Ovary (tissue), 9 donors: Measurements from ENCODE around the gene SIPA1L3. TPM values are rescaled to one million over a fixed set of nuclear protein-coding genes. Genes with fewer than 3 reads are reported as not detected.
"Not testable (repeated sequence)": the region's sequence is repeated elsewhere in the genome, so short reads cannot be mapped to it uniquely, and the experiment has no call there.

Experiments
- DNase-seq, 5 donors: peaks; one replicate each; pipeline ENCODE4 v3.0.0-alpha.2; 2019 to 2020
- H3K27ac ChIP-seq, 2 donors: fragments of 200-600 bp; one replicate each; pipeline versions ENCODE4 v1.5.1 to v1.8.0; 2019 to 2022
- H3K27me3 ChIP-seq: fragments of 200-600 bp; one replicate; pipeline ENCODE4 v1.8.0; 2022
- H3K36me3 ChIP-seq: fragments of 200-600 bp; sonication (generic); one replicate; pipeline ENCODE4 v1.5.1; 2019
- H3K4me1 ChIP-seq: one replicate; pipeline ENCODE4 v1.8.1; 2013; ENCODE audit warnings: mild to moderate bottlenecking, moderate library complexity; ENCODE audit not compliant: insufficient read depth
- H3K4me3 ChIP-seq: fragments of 200-600 bp; sonication (generic); one replicate; pipeline ENCODE4 v1.5.1; 2017
- H3K9me3 ChIP-seq, 2 donors: fragments of 200-600 bp in 1 of 2; sonication (generic) in 1 of 2; one replicate each; pipeline versions ENCODE4 v1.5.1 to v1.8.1; 2013 to 2019; ENCODE audit warnings: mild to moderate bottlenecking in 1 of 2, moderate library complexity in 1 of 2
- CTCF ChIP-seq, 3 donors: fragments of 450-650 bp in 2 of 3; fragments of 200-600 bp in 1 of 3; IDR thresholded peaks; one replicate each; pipeline versions ENCODE4 v1.5.1 to v1.8.0; 2016 to 2022; ENCODE audit warnings: antibody characterized with exemption in 3 of 3, mild to moderate bottlenecking in 1 of 3
- EP300 ChIP-seq: sonication (generic); formaldehyde crosslinking; IDR thresholded peaks from one replicate; pipeline ENCODE4 v1.6.1; 2017; ENCODE audit warnings: antibody characterized with exemption
- POLR2A ChIP-seq: fragments of 450-650 bp; IDR thresholded peaks from one replicate; pipeline ENCODE4 v1.6.1; 2017; ENCODE audit warnings: antibody characterized with exemption, mild to moderate bottlenecking, moderate library complexity
- WGBS, 3 donors: extraction: QIAGEN DNeasy Blood & Tissue Kit in 1 of 3; methylation state at CpG; one replicate each; pipeline versions ENCODE4 v1.1.5 to v1.1.7; 2013 to 2017; 5-methylcytosine and 5-hydroxymethylcytosine counted together
- intact Hi-C, 4 donors: fragments of 100-400 bp; cut with DNase I; formaldehyde crosslinking; loops; one replicate each; pipeline versions ENCODE4 v1.11.0 to v1.15.1; 2022 to 2023
- polyA plus RNA-seq, 2 donors: library from polyadenylated mRNA; stranded (reverse); fragments of 200-250 nt in 1 of 2; fragments of 350-450 nt in 1 of 2; fragmentation: Illumina TruSeq in 1 of 2; extraction: RNeasy Lipid Tissue Mini Kit (QIAGEN cat#74804) in 1 of 2; gene quantifications; one replicate each; pipeline ENCODE4 v1.2.3, GENCODE V29; 2013 to 2014
- total RNA-seq, 7 donors: library from RNA; depleted of rRNA in 2 of 7; stranded (reverse); fragments of >200 nt in 2 of 7; fragmentation: NEBNext Ultra II Directional in 3 of 7; extraction: Animal tissue kit (Norgen Biotek cat#: 25700) in 3 of 7; gene quantifications; one replicate each; pipeline versions ENCODE4 v1.1.0 to v1.2.4, GENCODE V29; 2016 to 2023
- donor health status: DM: no; HTN: no; CAD: no; lungs with moderate emphysema.
- donor health status: DM: no; HTN: no; CAD: no.
- donor health status: Bipolar disorder and iron deficiency.
- donor health status: DM: yes; HTN: yes; CAD: no.
- donor health status: DM: no; HTN: no; CAD: no.
- donor health status: DM: yes; HTN: yes; CAD: no.

The SIPA1L3 gene
- total and polyA plus RNA-seq, 9 donors: 4.5 to 27.9 (median 18.2) TPM

GRCh38 chr19:37920591-37921450 lies 13.8 kb downstream of the SIPA1L3 start:
- no peak overlapping the region for H3K27ac ChIP-seq
- intact Hi-C loops: no loop called here
- DNase-seq: no peak

GRCh38 chr19:37924573-37924972 lies 17.6 kb downstream of the SIPA1L3 start:
- H3K27ac ChIP-seq, H3K4me3 ChIP-seq, H3K4me1 ChIP-seq, DNase-seq, H3K27me3 ChIP-seq, H3K36me3 ChIP-seq, intact Hi-C loops, H3K9me3 ChIP-seq: not testable (repeated sequence)
- WGBS, 3 donors: 94 to 97% (median 96%) methylated on average over 8 of the region's 8 CpGs

More at GRCh38 chr19:37920591-37921450, 13.8 kb downstream of the SIPA1L3 start:
- Histone ChIP-seq H3K4me1 (no peaks in the 10 kb centered on the region), H3K4me3 (no peak overlapping the region), H3K36me3 (no peaks in the 10 kb centered on the region), H3K27me3 (no peaks in the 10 kb centered on the region), H3K9me3 (no peaks in the 10 kb centered on the region)
- WGBS, 3 donors: 80 to 86% (median 80%) methylated on average over 23 of the region's 23 CpGs
- TF ChIP-seq POLR2A (no peak), EP300 (no peak), CTCF (IDR thresholded peaks at IDR 0.05) (no peak)

GRCh38 chr19:37925212-37925611 lies 18.2 kb downstream of the SIPA1L3 start:
- no peak overlapping the region for H3K27ac ChIP-seq
- H3K27me3 ChIP-seq: no peaks in the 10 kb centered on the region
- intact Hi-C loops: no loop called here
- H3K9me3 ChIP-seq: no peaks in the 10 kb centered on the region
- TF ChIP-seq POLR2A (no peak), CTCF (IDR thresholded peaks at IDR 0.05) (no peak), EP300 (no peak)
- WGBS, 3 donors: 93 to 98% (median 94%) methylated on average over 3 of the region's 3 CpGs
- no peak for DNase-seq
- H3K4me1 ChIP-seq: peaks cover 3% of the 10 kb centered on the region
- H3K4me3 ChIP-seq: no peak overlapping the region
- no peaks in the 10 kb centered on the region for H3K36me3 ChIP-seq

GRCh38 chr19:37926255-37926654 lies 19.2 kb downstream of the SIPA1L3 start:
- Histone ChIP-seq H3K27ac (no peak overlapping the region), H3K4me1 (peaks cover 3% of the 10 kb centered on the region), H3K36me3 (no peaks in the 10 kb centered on the region), H3K27me3 (no peaks in the 10 kb centered on the region), H3K4me3 (no peak overlapping the region), H3K9me3 (no peaks in the 10 kb centered on the region)
- 78 to 90% (median 86%) methylated on average over 10 of the region's 10 CpGs for WGBS, 3 donors
- TF ChIP-seq POLR2A: no peak
- no peak for TF ChIP-seq CTCF (IDR thresholded peaks at IDR 0.05)
- TF ChIP-seq EP300: no peak
- DNase-seq: no peak
- intact Hi-C loops: no loop called here

- Histone ChIP-seq H3K27me3 (no peaks in the 10 kb centered on the region), H3K4me3 (no peak overlapping the region), H3K9me3 (no peaks in the 10 kb centered on the region), H3K36me3 (no peaks in the 10 kb centered on the region), H3K27ac (no peak overlapping the region), H3K4me1 (peaks cover 3% of the 10 kb centered on the region)
- 72 to 82% (median 76%) methylated on average over 5 of the region's 5 CpGs for WGBS, 3 donors
- intact Hi-C loops: no loop called here
- DNase-seq: no peak
- TF ChIP-seq EP300 (no peak), POLR2A (no peak), CTCF (IDR thresholded peaks at IDR 0.05) (no peak)
These were observed 19.7 kb downstream of the SIPA1L3 start for GRCh38 chr19:37926711-37927110.
